HCT116 (cell line): ENCODE results near the gene TULP3. TPM values are rescaled to one million over a fixed set of nuclear protein-coding genes. Genes with fewer than 3 reads are reported as not detected.

Experiments
- ATAC-seq: fragments of 200-7000 bp; cut with Tn5 transposase; 2 replicates; pipeline ENCODE4 v1.9.1; 2020; ENCODE audit warnings: mild to moderate bottlenecking, moderate library complexity
- BruUV-seq: library from RNA; stranded (reverse); fragments of 400-500 nt; replicated peaks from 2 replicates; lab custom pipeline; 2021; lab: Mats Ljungman, UMichigan
- CTCF ChIA-PET: fragments of 300-600 bp; sonication (Branson Sonifier 250); formaldehyde crosslinking; loops from one replicate; lab custom pipeline; 2021; ENCODE audit warnings: antibody characterized with exemption; lab: Charles Lee
- POLR2A ChIA-PET: fragments of 300-600, 350-600 bp; sonication (Branson Sonifier 250); formaldehyde crosslinking; loops from one replicate; lab custom pipeline; 2021; ENCODE audit warnings: antibody characterized with exemption; lab: Charles Lee
- RAD21 ChIA-PET, 2 experiments: fragments of 300-600 bp; sonication (Branson Sonifier 250); formaldehyde crosslinking; loops; one replicate each; lab custom pipeline; 2023; ENCODE audit warnings: low total read pairs in 2 of 2; ENCODE audit not compliant: uncharacterized antibody in 2 of 2, unreplicated experiment in 2 of 2, low non-redundant PET in 1 of 2; lab: Charles Lee
- DNase-seq: peaks from one replicate; pipeline ENCODE4 v3.0.0-alpha.2; 2010; ENCODE audit warnings: low read depth, low spot score
- H2AFZ ChIP-seq: fragments of 200-600 bp; shearing (Covaris generic), sonication (generic); 2 replicates; pipeline ENCODE4 v1.6.1; 2017; ENCODE audit warnings: low read depth, mixed run types, mixed read lengths, antibody characterized with exemption, low read length; ENCODE audit not compliant: poor library complexity, severe bottlenecking
- H3K27ac ChIP-seq: 2 replicates; pipeline ENCODE4 v1.5.1; 2012; ENCODE audit warnings: low read depth, low read length
- H3K27me3 ChIP-seq: fragments of 200-600 bp; sonication (generic); 2 replicates; pipeline ENCODE4 v1.6.1; 2016; ENCODE audit warnings: mixed run types, low read length, mixed read lengths; ENCODE audit not compliant: insufficient read depth
- H3K36me3 ChIP-seq, 2 experiments: fragments of 200-500 bp in 1 of 2; fragments of 200-600 bp in 1 of 2; sonication (Bioruptor generic) in 1 of 2; sonication (generic) in 1 of 2; 2 replicates each; pipeline versions ENCODE4 v1.5.1 to v1.6.1; 2014 to 2016; ENCODE audit warnings: low read length in 2 of 2, inconsistent platforms in 1 of 2, mixed read lengths in 1 of 2, mixed run types in 1 of 2; ENCODE audit not compliant: insufficient read depth in 2 of 2, control insufficient read depth in 1 of 2
- H3K4me1 ChIP-seq, 2 experiments: fragments of 200-600 bp in 1 of 2; sonication (generic) in 1 of 2; 2 replicates each; pipeline versions ENCODE4 v1.5.1 to v1.6.1; 2012 to 2017; ENCODE audit warnings: low read length in 2 of 2, inconsistent platforms in 1 of 2, mild to moderate bottlenecking in 1 of 2, mixed read lengths in 1 of 2, mixed run types in 1 of 2, moderate library complexity in 1 of 2; ENCODE audit not compliant: insufficient read depth in 2 of 2, control insufficient read depth in 1 of 2
- H3K4me2 ChIP-seq: fragments of 200-600 bp; sonication (generic); 2 replicates; pipeline ENCODE4 v1.6.1; 2017; ENCODE audit warnings: mixed run types, low read length, mixed read lengths
- H3K4me3 ChIP-seq, 2 experiments: fragments of 200-600 bp in 1 of 2; sonication (generic) in 1 of 2; replicated peaks in 1 of 2; 2 replicates each; pipeline ENCODE4 v1.5.1; 2011 to 2016; ENCODE audit warnings: low read length in 2 of 2, control low read depth in 1 of 2, low read depth in 1 of 2, mild to moderate bottlenecking in 1 of 2, mixed read lengths in 1 of 2, mixed run types in 1 of 2
- H3K79me2 ChIP-seq: fragments of 200-600 bp; sonication (generic); 2 replicates; pipeline ENCODE4 v1.6.1; 2017; ENCODE audit warnings: mild to moderate bottlenecking, mixed run types, low read length, moderate library complexity, mixed read lengths; ENCODE audit not compliant: insufficient read depth
- H3K9ac ChIP-seq: fragments of 200-600 bp; sonication (generic); 2 replicates; pipeline ENCODE4 v1.6.1; 2016; ENCODE audit warnings: low read length, mixed read lengths
- H3K9me2 ChIP-seq: fragments of 200-600 bp; sonication (generic), shearing (Covaris generic); 2 replicates; pipeline ENCODE4 v1.6.1; 2017; ENCODE audit warnings: mixed run types, mild to moderate bottlenecking, moderate library complexity; ENCODE audit not compliant: insufficient read depth
- H3K9me3 ChIP-seq, 2 experiments: fragments of 200-500 bp in 1 of 2; fragments of 200-600 bp in 1 of 2; sonication (Bioruptor generic) in 1 of 2; sonication (generic) in 1 of 2; 2 replicates each; pipeline ENCODE4 v1.6.1; 2014 to 2017; ENCODE audit warnings: low read length in 2 of 2, mixed read lengths in 2 of 2, inconsistent platforms in 1 of 2, low read depth in 1 of 2, mild to moderate bottlenecking in 1 of 2, mixed run types in 1 of 2, moderate library complexity in 1 of 2; ENCODE audit not compliant: control insufficient read depth in 1 of 2, insufficient read depth in 1 of 2
- H4K20me1 ChIP-seq: fragments of 200-600 bp; sonication (generic), shearing (Covaris generic); 2 replicates; pipeline ENCODE4 v1.6.1; 2017; ENCODE audit warnings: mixed run types, mild to moderate bottlenecking, moderate library complexity; ENCODE audit not compliant: insufficient read depth
- ATF3 ChIP-seq: IDR thresholded peaks from 2 replicates; pipeline ENCODE4 v1.6.1; 2012
- EGR1 ChIP-seq: IDR thresholded peaks from 2 replicates; pipeline ENCODE4 v1.6.1; 2012; ENCODE audit warnings: low read depth
- EZH2phosphoT487 ChIP-seq: fragments of 200-600 bp; IDR thresholded peaks from 2 replicates; pipeline ENCODE4 v1.6.1; 2018; ENCODE audit warnings: antibody characterized with exemption, borderline replicate concordance
- POLR2AphosphoS5 ChIP-seq: IDR thresholded peaks from 2 replicates; pipeline ENCODE4 v1.6.1; 2011; ENCODE audit warnings: mild to moderate bottlenecking, low read depth, low read length, moderate library complexity
- REST ChIP-seq: IDR thresholded peaks from 2 replicates; pipeline ENCODE4 v1.6.1; 2012; ENCODE audit warnings: low read depth
- SIN3A ChIP-seq: IDR thresholded peaks from 2 replicates; pipeline ENCODE4 v1.6.1; 2012; ENCODE audit warnings: low read depth
- SRF ChIP-seq: IDR thresholded peaks from 2 replicates; pipeline ENCODE4 v1.6.1; 2012; ENCODE audit warnings: low read depth
- YY1 ChIP-seq: IDR thresholded peaks from 2 replicates; pipeline ENCODE4 v1.6.1; 2011; ENCODE audit warnings: low read length, low read depth, moderate library complexity, mild to moderate bottlenecking; ENCODE audit not compliant: insufficient replicate concordance; ENCODE audit errors: extremely low read depth
- ZFX ChIP-seq: fragments of 450-650 bp; IDR thresholded peaks from 2 replicates; pipeline ENCODE4 v1.6.1; 2017
- ZNF274 ChIP-seq: fragments of 200-500 bp; sonication (Bioruptor generic); IDR thresholded peaks from 2 replicates; pipeline ENCODE4 v1.6.1; 2014; ENCODE audit warnings: mild to moderate bottlenecking, low read depth, low read length, inconsistent platforms
- intact Hi-C: fragments of 100-400 bp; cut with micrococcal nuclease; formaldehyde crosslinking; loops from 2 replicates; pipeline ENCODE4 v1.10.0; 2022
- total RNA-seq: library from RNA; stranded (reverse); gene quantifications from one replicate; pipeline ENCODE4 v1.2.1, GENCODE V29; 2021; ENCODE audit not compliant: unreplicated experiment
- TF ChIP-seq, protein P1 (sequence below): IDR thresholded peaks from 2 replicates; pipeline ENCODE4 v1.6.1; 2012
- TF ChIP-seq, protein P2 (sequence below): IDR thresholded peaks from 2 replicates; pipeline ENCODE4 v1.6.1; 2011; ENCODE audit warnings: mild to moderate bottlenecking, low read length, moderate library complexity; ENCODE audit not compliant: insufficient replicate concordance; ENCODE audit errors: extremely low read depth

Gene TULP3
- total RNA-seq, 1 experiment from 2014 or later = 21.3 TPM

- Histone ChIP-seq H3K4me3 (no peak overlapping the region), H3K36me3 (peaks cover 19 to 21% of the 10 kb centered on the region in 2 experiments; a peak in 3 of 4 replicates), H3K9me2 (no peaks in the 10 kb centered on the region), H3K79me2 (no peaks in the 10 kb centered on the region), H3K4me1 (peaks cover 0 to 3% of the 10 kb centered on the region in 2 experiments; a peak in 2 of 4 replicates), H3K9me3 (no peaks in the 10 kb centered on the region), H3K27ac (no peak overlapping the region), H4K20me1 (no peaks in the 10 kb centered on the region), H3K4me2 (no peak overlapping the region), H3K27me3 (no peaks in the 10 kb centered on the region), H3K9ac (no peak overlapping the region), H2AFZ (no peak overlapping the region)
- CTCF ChIA-PET = interaction anchor here (0.6 kb wide), 1 partner anchor 263 kb away, joined by 3 read pairs; no protein-coding TSS in a partner anchor
- no peak for ATAC-seq
- TF ChIP-seq SIN3A (no peak), YY1 (no peak), ATF3 (no peak), ZNF274 (no peak)
- POLR2A ChIA-PET = no interaction called here
- BruUV-seq = no TSS peak
- intact Hi-C loops = no loop called here
- no peak for DNase-seq
- RAD21 ChIA-PET = no interaction called here
Observed at GRCh38 chr12:2855546-2855945, 35.1 kb upstream of the TULP3 start.

GRCh38 chr12:2856051-2856450 is 34.6 kb upstream of the TULP3 start:
- Histone ChIP-seq H3K4me2 (no peak overlapping the region), H3K27me3 (no peaks in the 10 kb centered on the region), H3K9ac (no peak overlapping the region), H3K36me3 (peaks cover 20 to 21% of the 10 kb centered on the region in 2 experiments; a peak in 3 of 4 replicates), H3K9me2 (no peaks in the 10 kb centered on the region), H4K20me1 (no peaks in the 10 kb centered on the region), H3K9me3 (no peaks in the 10 kb centered on the region), H2AFZ (no peak overlapping the region), H3K4me1 (peaks cover 0 to 3% of the 10 kb centered on the region in 2 experiments; a peak in 2 of 4 replicates), H3K27ac (no peak overlapping the region), H3K79me2 (no peaks in the 10 kb centered on the region), H3K4me3 (no peak overlapping the region)
- ATAC-seq (no peak), DNase-seq (no peak)
- CTCF ChIA-PET = interaction anchor here (0.6 kb wide), 1 partner anchor 262 kb away, joined by 3 read pairs; no protein-coding TSS in a partner anchor
- POLR2A ChIA-PET = no interaction called here
- BruUV-seq = no TSS peak
- intact Hi-C loops = no loop called here
- RAD21 ChIA-PET = interaction anchor here in 1 of 2 experiments (0.6 kb wide), 1 partner anchor 13 kb away, joined by 3 read pairs; no protein-coding TSS in a partner anchor
- TF ChIP-seq YY1 (no peak), SRF (no peak), ZFX (no peak), EZH2phosphoT487 (no peak), ATF3 (no peak), POLR2AphosphoS5 (no peak), REST (no peak), EGR1 (no peak)
- TF ChIP-seq, protein P1, sequence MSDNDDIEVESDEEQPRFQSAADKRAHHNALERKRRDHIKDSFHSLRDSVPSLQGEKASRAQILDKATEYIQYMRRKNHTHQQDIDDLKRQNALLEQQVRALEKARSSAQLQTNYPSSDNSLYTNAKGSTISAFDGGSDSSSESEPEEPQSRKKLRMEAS = no peak
- TF ChIP-seq, protein P2, sequence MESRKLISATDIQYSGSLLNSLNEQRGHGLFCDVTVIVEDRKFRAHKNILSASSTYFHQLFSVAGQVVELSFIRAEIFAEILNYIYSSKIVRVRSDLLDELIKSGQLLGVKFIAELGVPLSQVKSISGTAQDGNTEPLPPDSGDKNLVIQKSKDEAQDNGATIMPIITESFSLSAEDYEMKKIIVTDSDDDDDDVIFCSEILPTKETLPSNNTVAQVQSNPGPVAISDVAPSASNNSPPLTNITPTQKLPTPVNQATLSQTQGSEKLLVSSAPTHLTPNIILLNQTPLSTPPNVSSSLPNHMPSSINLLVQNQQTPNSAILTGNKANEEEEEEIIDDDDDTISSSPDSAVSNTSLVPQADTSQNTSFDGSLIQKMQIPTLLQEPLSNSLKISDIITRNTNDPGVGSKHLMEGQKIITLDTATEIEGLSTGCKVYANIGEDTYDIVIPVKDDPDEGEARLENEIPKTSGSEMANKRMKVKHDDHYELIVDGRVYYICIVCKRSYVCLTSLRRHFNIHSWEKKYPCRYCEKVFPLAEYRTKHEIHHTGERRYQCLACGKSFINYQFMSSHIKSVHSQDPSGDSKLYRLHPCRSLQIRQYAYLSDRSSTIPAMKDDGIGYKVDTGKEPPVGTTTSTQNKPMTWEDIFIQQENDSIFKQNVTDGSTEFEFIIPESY = no peak
